ENCODE results near the gene ZNF253. TPM values are rescaled to one million over a fixed set of nuclear protein-coding genes. Genes with fewer than 3 reads are reported as not detected.

The ZNF253 gene
- total and polyA plus RNA-seq, 2 of the 13 experiments (the other 11 are each of a cell fraction or from before 2014, with no cell fraction given): 3.5 to 10.6 TPM

DNA sequence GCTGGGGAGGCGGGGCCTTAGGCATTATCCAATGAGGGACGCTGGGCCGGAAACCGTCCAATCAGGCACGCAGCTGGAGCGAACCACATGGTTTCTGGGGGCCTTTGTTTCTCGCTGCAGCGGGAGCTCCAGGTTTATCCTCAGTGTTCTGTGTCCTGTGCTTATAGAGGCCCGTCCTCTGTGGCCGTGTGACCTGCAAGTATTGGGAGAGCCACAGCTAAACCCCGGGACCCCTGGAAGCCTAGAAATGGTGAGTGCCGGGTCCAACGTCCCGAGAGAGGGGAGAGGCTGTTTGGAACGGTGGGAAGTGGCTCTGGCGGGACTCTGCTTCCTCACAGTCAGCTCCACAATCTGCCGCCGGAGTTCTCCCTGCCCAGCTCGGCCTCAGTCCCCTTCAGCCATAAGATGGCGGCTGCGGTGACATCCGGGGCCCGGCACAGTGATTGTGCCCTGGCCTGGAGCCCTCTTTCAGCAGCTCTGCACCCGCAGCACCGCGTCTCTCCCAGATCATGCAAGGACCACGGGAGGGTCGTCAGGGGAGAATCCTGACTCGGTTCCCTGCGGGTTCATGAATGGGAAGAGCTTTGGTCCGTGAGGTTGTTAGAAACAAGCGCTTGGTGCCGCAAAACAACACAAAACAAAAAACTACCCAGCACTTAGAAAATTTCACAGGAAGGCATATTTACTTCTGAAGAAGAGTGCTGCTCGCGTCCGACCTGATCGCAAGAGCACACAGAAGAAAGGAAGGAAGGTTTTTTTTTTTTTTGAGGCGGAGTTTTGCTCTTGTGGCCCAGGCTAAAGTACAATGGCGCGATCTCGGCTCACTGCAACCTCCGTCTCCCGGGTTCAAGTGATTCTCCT lies at the start of gene ZNF253 (continued):
- TF ChIP-seq, protein P1, sequence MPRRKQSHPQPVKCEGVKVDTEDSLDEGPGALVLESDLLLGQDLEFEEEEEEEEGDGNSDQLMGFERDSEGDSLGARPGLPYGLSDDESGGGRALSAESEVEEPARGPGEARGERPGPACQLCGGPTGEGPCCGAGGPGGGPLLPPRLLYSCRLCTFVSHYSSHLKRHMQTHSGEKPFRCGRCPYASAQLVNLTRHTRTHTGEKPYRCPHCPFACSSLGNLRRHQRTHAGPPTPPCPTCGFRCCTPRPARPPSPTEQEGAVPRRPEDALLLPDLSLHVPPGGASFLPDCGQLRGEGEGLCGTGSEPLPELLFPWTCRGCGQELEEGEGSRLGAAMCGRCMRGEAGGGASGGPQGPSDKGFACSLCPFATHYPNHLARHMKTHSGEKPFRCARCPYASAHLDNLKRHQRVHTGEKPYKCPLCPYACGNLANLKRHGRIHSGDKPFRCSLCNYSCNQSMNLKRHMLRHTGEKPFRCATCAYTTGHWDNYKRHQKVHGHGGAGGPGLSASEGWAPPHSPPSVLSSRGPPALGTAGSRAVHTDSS (CRISPR knock-in tag; conservative IDR thresholded peaks at IDR 0.05): no peak
- TF ChIP-seq AGO2 (optimal IDR thresholded peaks at IDR 0.05; ENCODE audit: low read depth, low read length): no peak
- peak; percentile 58; the same call in 1 of the 2 replicates for TF ChIP-seq KDM2A (CRISPR knock-in tag; IDR thresholded peaks at IDR 0.05; ENCODE audit: borderline replicate concordance, low read depth)
- no peak for TF ChIP-seq ZSCAN29 (CRISPR knock-in tag; conservative IDR thresholded peaks at IDR 0.05)
- no peak for TF ChIP-seq MTA3 (CRISPR knock-in tag; IDR thresholded peaks at IDR 0.05)
- TF ChIP-seq, protein P2, sequence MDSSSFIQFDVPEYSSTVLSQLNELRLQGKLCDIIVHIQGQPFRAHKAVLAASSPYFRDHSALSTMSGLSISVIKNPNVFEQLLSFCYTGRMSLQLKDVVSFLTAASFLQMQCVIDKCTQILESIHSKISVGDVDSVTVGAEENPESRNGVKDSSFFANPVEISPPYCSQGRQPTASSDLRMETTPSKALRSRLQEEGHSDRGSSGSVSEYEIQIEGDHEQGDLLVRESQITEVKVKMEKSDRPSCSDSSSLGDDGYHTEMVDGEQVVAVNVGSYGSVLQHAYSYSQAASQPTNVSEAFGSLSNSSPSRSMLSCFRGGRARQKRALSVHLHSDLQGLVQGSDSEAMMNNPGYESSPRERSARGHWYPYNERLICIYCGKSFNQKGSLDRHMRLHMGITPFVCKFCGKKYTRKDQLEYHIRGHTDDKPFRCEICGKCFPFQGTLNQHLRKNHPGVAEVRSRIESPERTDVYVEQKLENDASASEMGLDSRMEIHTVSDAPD (CRISPR knock-in tag; IDR thresholded peaks at IDR 0.05): no peak
- no peak for TF ChIP-seq ZNF33B (CRISPR knock-in tag; IDR thresholded peaks at IDR 0.05)
- 0 out of 2 replicates have a peak, but pooled peaks have one; percentile 48 for TF ChIP-seq REPIN1 (CRISPR knock-in tag; IDR thresholded peaks at IDR 0.05; ENCODE audit: borderline replicate concordance, low read depth)
- TF ChIP-seq ZBTB21 (CRISPR knock-in tag; IDR thresholded peaks at IDR 0.05): no peak
- TF ChIP-seq GPN1 (CRISPR knock-in tag; IDR thresholded peaks at IDR 0.05; ENCODE audit: borderline replicate concordance): no peak
- no peak for TF ChIP-seq ONECUT2 (CRISPR knock-in tag; IDR thresholded peaks at IDR 0.05)
- TF ChIP-seq RCOR2 (CRISPR knock-in tag; IDR thresholded peaks at IDR 0.05): no peak
- TF ChIP-seq HMG20B (CRISPR knock-in tag; conservative IDR thresholded peaks at IDR 0.05): no peak
- TF ChIP-seq ZNF335 (CRISPR knock-in tag; IDR thresholded peaks at IDR 0.05): no peak
- TF ChIP-seq KLF12 (CRISPR knock-in tag; IDR thresholded peaks at IDR 0.05; ENCODE audit: borderline replicate concordance): no peak
- TF ChIP-seq ZNF569 (CRISPR knock-in tag; IDR thresholded peaks at IDR 0.05; ENCODE audit: borderline replicate concordance): no peak
- no peak; a peak in 1 of 4 replicates for TF ChIP-seq ATF4 (CRISPR knock-in tag; IDR thresholded peaks at IDR 0.05)
- TF ChIP-seq NFIC (IDR thresholded peaks at IDR 0.05; ENCODE audit: low read length): no peak
- no peak for TF ChIP-seq CTCF (CRISPR knock-in tag; IDR thresholded peaks at IDR 0.05)
- no peak for TF ChIP-seq SMAD3 (CRISPR knock-in tag; IDR thresholded peaks at IDR 0.05)
- peak; percentile 31; the same call in 1 of the 2 replicates for TF ChIP-seq NRL (CRISPR knock-in tag; IDR thresholded peaks at IDR 0.05; ENCODE audit: borderline replicate concordance)
- TF ChIP-seq ZNF839 (CRISPR knock-in tag; IDR thresholded peaks at IDR 0.05; ENCODE audit: borderline replicate concordance): no peak; the same call in 1 of the 2 replicates

Measured in HepG2 (cell line).